ENCODE data around the gene TULP3.

DNA sequence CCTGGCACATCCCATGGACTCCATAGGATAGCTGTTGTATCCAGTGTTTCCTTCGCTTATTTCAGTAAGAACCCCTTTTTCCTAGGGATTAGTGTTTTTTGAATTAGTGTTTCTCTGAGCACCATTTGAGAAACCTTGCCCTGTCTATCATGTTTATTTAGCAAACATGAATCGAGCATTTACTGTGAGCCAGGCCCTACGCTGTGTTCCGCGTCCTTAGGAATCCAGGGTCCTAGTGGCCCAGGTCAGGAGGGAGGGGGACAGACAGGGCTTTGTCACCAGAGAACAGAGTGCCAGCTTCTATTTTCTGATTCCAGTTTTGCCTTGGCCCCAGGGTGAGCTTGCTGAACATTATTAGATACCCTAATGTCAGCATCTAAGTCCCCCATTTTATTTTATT, 71.0 kb downstream of the TULP3 start:
- TF ChIP-seq, protein P1, sequence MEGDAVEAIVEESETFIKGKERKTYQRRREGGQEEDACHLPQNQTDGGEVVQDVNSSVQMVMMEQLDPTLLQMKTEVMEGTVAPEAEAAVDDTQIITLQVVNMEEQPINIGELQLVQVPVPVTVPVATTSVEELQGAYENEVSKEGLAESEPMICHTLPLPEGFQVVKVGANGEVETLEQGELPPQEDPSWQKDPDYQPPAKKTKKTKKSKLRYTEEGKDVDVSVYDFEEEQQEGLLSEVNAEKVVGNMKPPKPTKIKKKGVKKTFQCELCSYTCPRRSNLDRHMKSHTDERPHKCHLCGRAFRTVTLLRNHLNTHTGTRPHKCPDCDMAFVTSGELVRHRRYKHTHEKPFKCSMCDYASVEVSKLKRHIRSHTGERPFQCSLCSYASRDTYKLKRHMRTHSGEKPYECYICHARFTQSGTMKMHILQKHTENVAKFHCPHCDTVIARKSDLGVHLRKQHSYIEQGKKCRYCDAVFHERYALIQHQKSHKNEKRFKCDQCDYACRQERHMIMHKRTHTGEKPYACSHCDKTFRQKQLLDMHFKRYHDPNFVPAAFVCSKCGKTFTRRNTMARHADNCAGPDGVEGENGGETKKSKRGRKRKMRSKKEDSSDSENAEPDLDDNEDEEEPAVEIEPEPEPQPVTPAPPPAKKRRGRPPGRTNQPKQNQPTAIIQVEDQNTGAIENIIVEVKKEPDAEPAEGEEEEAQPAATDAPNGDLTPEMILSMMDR (IDR thresholded peaks at IDR 0.05 in 2 of 3, conservative IDR thresholded peaks at IDR 0.05 in 1 of 3; ENCODE audit: control insufficient read depth in 2 of 3, extremely low read depth in 1 of 3, insufficient read depth in 1 of 3, low read depth in 3 of 3, low read length in 3 of 3) = no peak
- TF ChIP-seq ASH2L (IDR thresholded peaks at IDR 0.05; ENCODE audit: borderline replicate concordance, low read depth) (no peak), RCOR1 (conservative IDR thresholded peaks at IDR 0.05; ENCODE audit: low read depth, low read length) (no peak), POLR2A (IDR thresholded peaks at IDR 0.05; ENCODE audit: low read depth, low read length) (no peak), FOS (IDR thresholded peaks at IDR 0.05; ENCODE audit: borderline replicate concordance, extremely low read depth, insufficient read length) (no peak), REST (IDR thresholded peaks at IDR 0.05; ENCODE audit: low read depth, low read length) (no peak), ZSCAN29 (IDR thresholded peaks at IDR 0.05) (no peak), EZH2 (IDR thresholded peaks at IDR 0.05; ENCODE audit: borderline replicate concordance, control insufficient read depth, low read depth, low read length) (no peak), POLR2AphosphoS5 (IDR thresholded peaks at IDR 0.05; ENCODE audit: low read length) (no peak), SIN3A (IDR thresholded peaks at IDR 0.05; ENCODE audit: low read depth, low read length) (no peak)
- TF ChIP-seq, protein P2, sequence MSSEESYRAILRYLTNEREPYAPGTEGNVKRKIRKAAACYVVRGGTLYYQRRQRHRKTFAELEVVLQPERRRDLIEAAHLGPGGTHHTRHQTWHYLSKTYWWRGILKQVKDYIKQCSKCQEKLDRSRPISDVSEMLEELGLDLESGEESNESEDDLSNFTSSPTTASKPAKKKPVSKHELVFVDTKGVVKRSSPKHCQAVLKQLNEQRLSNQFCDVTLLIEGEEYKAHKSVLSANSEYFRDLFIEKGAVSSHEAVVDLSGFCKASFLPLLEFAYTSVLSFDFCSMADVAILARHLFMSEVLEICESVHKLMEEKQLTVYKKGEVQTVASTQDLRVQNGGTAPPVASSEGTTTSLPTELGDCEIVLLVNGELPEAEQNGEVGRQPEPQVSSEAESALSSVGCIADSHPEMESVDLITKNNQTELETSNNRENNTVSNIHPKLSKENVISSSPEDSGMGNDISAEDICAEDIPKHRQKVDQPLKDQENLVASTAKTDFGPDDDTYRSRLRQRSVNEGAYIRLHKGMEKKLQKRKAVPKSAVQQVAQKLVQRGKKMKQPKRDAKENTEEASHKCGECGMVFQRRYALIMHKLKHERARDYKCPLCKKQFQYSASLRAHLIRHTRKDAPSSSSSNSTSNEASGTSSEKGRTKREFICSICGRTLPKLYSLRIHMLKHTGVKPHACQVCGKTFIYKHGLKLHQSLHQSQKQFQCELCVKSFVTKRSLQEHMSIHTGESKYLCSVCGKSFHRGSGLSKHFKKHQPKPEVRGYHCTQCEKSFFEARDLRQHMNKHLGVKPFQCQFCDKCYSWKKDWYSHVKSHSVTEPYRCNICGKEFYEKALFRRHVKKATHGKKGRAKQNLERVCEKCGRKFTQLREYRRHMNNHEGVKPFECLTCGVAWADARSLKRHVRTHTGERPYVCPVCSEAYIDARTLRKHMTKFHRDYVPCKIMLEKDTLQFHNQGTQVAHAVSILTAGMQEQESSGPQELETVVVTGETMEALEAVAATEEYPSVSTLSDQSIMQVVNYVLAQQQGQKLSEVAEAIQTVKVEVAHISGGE (CRISPR knock-in tag; IDR thresholded peaks at IDR 0.05) = no peak
